Mesothelial cell of epicardium (in vitro differentiated cells): ENCODE measurements around the gene GCAT. TPM values are rescaled to one million over a fixed set of nuclear protein-coding genes. Genes with fewer than 3 reads are reported as not detected.
"Not testable (repeated sequence)": the region's sequence is repeated elsewhere in the genome, so short reads cannot be mapped to it uniquely, and the experiment has no call there.

ENCODE experiments used
- DNase-seq, 2 experiments: peaks; one replicate each; pipeline ENCODE4 v3.0.0; 2021; ENCODE audit warnings: low spot score in 2 of 2; ENCODE audit not compliant: unreplicated experiment in 2 of 2
- H3K27ac Mint-ChIP-seq: 2 replicates; pipeline ENCODE4 v1.8.0; 2021; ENCODE audit warnings: mixed read lengths
- H3K27me3 Mint-ChIP-seq: 2 replicates; pipeline ENCODE4 v1.8.0; 2021; ENCODE audit warnings: low read depth, mixed read lengths
- H3K36me3 Mint-ChIP-seq: 2 replicates; pipeline ENCODE4 v1.8.0; 2021; ENCODE audit warnings: mixed read lengths
- H3K4me1 Mint-ChIP-seq: 2 replicates; pipeline ENCODE4 v1.8.0; 2021; ENCODE audit warnings: mixed read lengths
- H3K4me3 Mint-ChIP-seq: 2 replicates; pipeline ENCODE4 v1.8.0; 2021; ENCODE audit warnings: mild to moderate bottlenecking, moderate library complexity, mixed read lengths
- H3K9me3 Mint-ChIP-seq: 2 replicates; pipeline ENCODE4 v1.8.0; 2021; ENCODE audit warnings: mixed read lengths
- CTCF ChIP-seq: fragments of 200-600 bp; sonication (generic); IDR thresholded peaks from one replicate; pipeline ENCODE4 v1.5.0; 2021; ENCODE audit warnings: antibody characterized with exemption; ENCODE audit not compliant: unreplicated experiment
- total RNA-seq: library from RNA; stranded (reverse); gene quantifications from 3 replicates; pipeline ENCODE4 v1.2.1, GENCODE V29; 2021

Gene GCAT
- total RNA-seq, 1 donor from 2014 or later = 12.5 TPM

DNA sequence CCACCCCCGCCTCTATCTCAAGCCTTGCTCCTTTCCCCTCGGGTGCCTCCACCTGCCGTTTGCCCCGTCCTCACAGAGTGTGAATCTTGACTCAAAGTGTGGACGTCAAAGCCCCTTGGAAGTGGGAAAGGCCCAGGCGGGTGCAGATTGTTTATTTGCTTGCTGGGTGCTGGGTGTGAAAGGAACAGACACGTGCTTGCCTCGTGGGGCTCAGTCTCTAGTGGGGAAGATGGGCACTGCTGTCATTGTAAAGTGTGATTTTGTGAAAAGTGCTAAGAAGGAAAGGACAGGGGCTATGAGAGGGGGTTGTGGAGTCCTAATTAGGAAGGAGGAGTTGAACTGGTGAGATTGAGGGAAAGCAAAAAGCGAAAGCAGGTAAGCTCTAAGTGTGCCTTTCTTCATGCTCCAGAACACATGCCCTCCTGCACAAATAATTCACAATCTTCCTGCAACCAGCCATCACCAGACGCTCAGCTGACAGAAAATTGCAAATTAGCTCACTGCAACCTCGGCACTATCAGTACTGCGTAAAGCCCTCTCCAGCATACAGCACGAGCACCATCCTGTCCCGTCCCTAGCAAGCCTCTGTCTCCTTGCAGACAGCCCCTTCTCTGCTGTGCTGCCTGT, 9.7 kb upstream of the GCAT start:
- DNase-seq = no peak
- H3K27me3 Mint-ChIP-seq = peaks cover 1% of the 10 kb centered on the region
- peaks cover 5% of the 10 kb centered on the region for H3K4me1 Mint-ChIP-seq
- TF ChIP-seq CTCF = no peak
- H3K4me3 Mint-ChIP-seq = no peak overlapping the region
- no peaks in the 10 kb centered on the region for H3K9me3 Mint-ChIP-seq
- H3K36me3 Mint-ChIP-seq = no peaks in the 10 kb centered on the region
- no peak overlapping the region for H3K27ac Mint-ChIP-seq

GRCh38 chr22:37799979-37800378, 7.8 kb upstream of the GCAT start:
- H3K36me3 Mint-ChIP-seq, H3K4me3 Mint-ChIP-seq, H3K27ac Mint-ChIP-seq, H3K27me3 Mint-ChIP-seq, H3K9me3 Mint-ChIP-seq, DNase-seq: not testable (repeated sequence)
- H3K4me1 Mint-ChIP-seq = peaks cover 19% of the 10 kb centered on the region

DNA sequence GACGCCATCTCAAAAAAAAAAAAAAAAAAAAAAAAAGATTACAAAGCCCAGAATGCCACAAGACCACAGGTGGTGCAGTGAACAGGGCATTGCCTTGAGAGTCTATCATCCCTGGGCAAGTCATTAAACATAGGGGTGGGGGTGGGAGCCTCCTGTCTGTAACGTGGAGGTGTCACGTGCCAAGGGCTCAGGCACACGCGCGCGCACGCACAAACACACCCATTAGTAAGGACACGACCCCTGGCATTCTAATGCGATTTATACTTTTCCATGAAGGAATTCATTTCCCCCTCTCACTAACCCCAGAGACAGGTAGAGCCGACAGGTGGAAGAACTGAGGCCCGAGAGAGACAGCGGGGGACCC, 5.8 kb upstream of the GCAT start:
- peaks cover 1% of the 10 kb centered on the region for H3K27me3 Mint-ChIP-seq
- no peaks in the 10 kb centered on the region for H3K9me3 Mint-ChIP-seq
- peak overlapping the region; percentile 77 for H3K4me3 Mint-ChIP-seq
- no peak for TF ChIP-seq CTCF
- DNase-seq = no peak
- H3K27ac Mint-ChIP-seq = peak overlapping the region; percentile 53
- no peaks in the 10 kb centered on the region for H3K36me3 Mint-ChIP-seq
- peaks cover 33% of the 10 kb centered on the region for H3K4me1 Mint-ChIP-seq

- Mint-ChIP-seq H3K27me3 (peaks cover 1% of the 10 kb centered on the region), H3K36me3 (no peaks in the 10 kb centered on the region), H3K9me3 (no peaks in the 10 kb centered on the region), H3K4me1 (peaks cover 33% of the 10 kb centered on the region), H3K4me3 (peak overlapping the region; percentile 77), H3K27ac (peak overlapping the region; percentile 93)
- peak in 1 of 2 experiments; percentile 73 for DNase-seq
- TF ChIP-seq CTCF = peak; percentile 20
These were observed 5.2 kb upstream of the GCAT start for GRCh38 chr22:37802310-37803194.

- H3K9me3 Mint-ChIP-seq = no peaks in the 10 kb centered on the region
- H3K27me3 Mint-ChIP-seq = peaks cover 1% of the 10 kb centered on the region
- H3K4me3 Mint-ChIP-seq = peak overlapping the region; percentile 77
- peaks cover 35% of the 10 kb centered on the region for H3K4me1 Mint-ChIP-seq
- H3K36me3 Mint-ChIP-seq = no peaks in the 10 kb centered on the region
- TF ChIP-seq CTCF = no peak
- DNase-seq = no peak
- peak overlapping the region; percentile 93 for H3K27ac Mint-ChIP-seq
These were observed 4.5 kb upstream of the GCAT start for GRCh38 chr22:37803195-37803638.
